SH-SY5Y (cell line): ENCODE data around the gene ANKRD53.

Source experiments
- GATA2 ChIP-seq: IDR thresholded peaks from 2 replicates; pipeline ENCODE4 v1.6.1; 2011; ENCODE audit warnings: mild to moderate bottlenecking, low read depth, low read length
- GATA3 ChIP-seq: IDR thresholded peaks from 2 replicates; pipeline ENCODE4 v1.6.1; 2011; ENCODE audit warnings: low read depth, mild to moderate bottlenecking, low read length, moderate library complexity

GRCh38 chr2:70984576-70985282 lies 6.3 kb downstream of the ANKRD53 start:
- TF ChIP-seq GATA2 (no peak), GATA3 (no peak)
